Heart right ventricle (tissue), 16 donors: ENCODE measurements around the gene CCL27. TPM values are rescaled to one million over a fixed set of nuclear protein-coding genes. Genes with fewer than 3 reads are reported as not detected.

Experiments used
- ATAC-seq, 8 donors: fragments of 200-7000 bp; cut with Tn5 transposase; one replicate each; pipeline ENCODE4 v1.9.1; 2020; ENCODE audit warnings: mild to moderate bottlenecking in 8 of 8, moderate library complexity in 8 of 8, moderate number of reproducible peaks in 1 of 8
- DNase-seq, 2 donors: peaks; one replicate each; pipeline ENCODE4 v3.0.0-alpha.2; 2020
- H3K27ac ChIP-seq, 10 donors: fragments of 200-600 bp; sonication (generic) in 2 of 10; one replicate each; pipeline versions ENCODE4 v1.5.0 to v1.8.0; 2020 to 2022; ENCODE audit warnings: mild to moderate bottlenecking in 3 of 10
- H3K27me3 ChIP-seq, 7 donors: fragments of 200-600 bp; one replicate each; pipeline ENCODE4 v1.8.0; 2021 to 2022; ENCODE audit warnings: mild to moderate bottlenecking in 2 of 7
- H3K36me3 ChIP-seq, 9 donors: fragments of 200-600 bp; sonication (generic) in 1 of 9; one replicate each; pipeline versions ENCODE4 v1.5.0 to v1.8.0; 2020 to 2022; ENCODE audit warnings: mild to moderate bottlenecking in 2 of 9
- H3K4me1 ChIP-seq, 9 donors: fragments of 200-600 bp; sonication (generic) in 1 of 9; one replicate each; pipeline versions ENCODE4 v1.5.0 to v1.8.0; 2020 to 2022; ENCODE audit warnings: mild to moderate bottlenecking in 4 of 9
- H3K4me3 ChIP-seq, 10 donors: fragments of 200-600 bp; sonication (generic) in 2 of 10; one replicate each; pipeline versions ENCODE4 v1.5.0 to v1.8.0; 2020 to 2022; ENCODE audit warnings: mild to moderate bottlenecking in 7 of 10, moderate library complexity in 2 of 10
- H3K9me3 ChIP-seq, 11 donors: fragments of 200-600 bp in 10 of 11; sonication (generic) in 2 of 11; one replicate each; pipeline versions ENCODE4 v1.5.0 to v1.8.0; 2013 to 2022; ENCODE audit warnings: mild to moderate bottlenecking in 2 of 11, control low read depth in 1 of 11, moderate library complexity in 1 of 11
- CTCF ChIP-seq, 9 donors: fragments of 200-600 bp; sonication (generic) in 2 of 9; IDR thresholded peaks; one replicate each; pipeline versions ENCODE4 v1.5.0 to v1.8.0; 2021 to 2022; ENCODE audit warnings: antibody characterized with exemption in 9 of 9, mild to moderate bottlenecking in 5 of 9, moderate library complexity in 1 of 9
- WGBS, 2 donors: extraction: QIAGEN DNeasy Blood & Tissue Kit; methylation state at CpG; one replicate each; pipeline ENCODE4 v1.1.7; 2013; ENCODE audit warnings: inconsistent platforms in 1 of 2; 5-methylcytosine and 5-hydroxymethylcytosine counted together
- intact Hi-C, 10 donors: fragments of 100-400 bp; cut with DNase I; formaldehyde crosslinking; loops; one replicate each; pipeline versions ENCODE4 v1.11.1 to v1.14.2; 2022
- polyA plus RNA-seq, 2 donors: library from polyadenylated mRNA; stranded (reverse); fragments of 200-250 nt; gene quantifications; one replicate each; pipeline ENCODE4 v1.2.3, GENCODE V29; 2013
- total RNA-seq, 10 donors: library from RNA; stranded (reverse); fragmentation: NEBNext Ultra II Directional in 3 of 10; extraction: Animal tissue kit (Norgen Biotek cat#: 25700) in 3 of 10; gene quantifications; one replicate each; pipeline versions ENCODE4 v1.2.1 to v1.2.4, GENCODE V29; 2021 to 2023
- donor health status: Arrhythmogenic right ventricular cardiomyopathy.
- donor health status: ischemic (EF 13 %, LVEDD 7.1; RV severe dilation, severe dysfunction).
- donor health status: healthy with polysubstance abuse.
- donor health status: DM: no; HTN: yes; CAD: no.
- donor health status: DM: no; HTN: no; CAD: no.
- donor health status: ischemic (EF 25% LVEDD 6.9; RV normal size, moderate dysfunction).
- donor health status: ischemic (EF 25% LVEDD 5.7; RV mildly dilated, moderate dysfunction).
- donor health status: healthy.
- donor health status: DM: yes; HTN: yes; CAD: no.
- donor health status: Ischemic cardiomyopathy.
- donor health status: ischemic (EF 35%, LVEDD 5.7; RV mildly dilated, moderate dysfunction).
- donor health status: nonischemic (EF 11% LVEDD 7.7; RV severe dilation, severe dysfunction).
- donor health status: DM: yes; HTN: yes; CAD: no.
- donor health status: PGD.
- donor health status: ischemic (EF 29% LVEDD 5.4; RV normal size, mild dysfunction).
- donor health status: nonischemic (EF 23%, LVEDD 6.1; RV moderate dilation, normal function).

CCL27 gene
- total and polyA plus RNA-seq, 12 donors: 0.44 to 0.45 TPM; not detected in 10

GRCh38 chr9:34693560-34693959 is 31.1 kb upstream of the CCL27 start:
- H3K4me3 ChIP-seq: no peak overlapping the region
- peaks cover 0 to 16% (median 0%) of the 10 kb centered on the region in 9 donors for H3K4me1 ChIP-seq
- ATAC-seq (no peak), DNase-seq (no peak)
- no peaks in the 10 kb centered on the region for H3K27me3 ChIP-seq
- H3K27ac ChIP-seq: no peak overlapping the region
- TF ChIP-seq CTCF (IDR thresholded peaks at IDR 0.05): no peak
- intact Hi-C loops: no loop called here
- WGBS, 2 donors: 75 to 84% methylated on average over 2 of the region's 2 CpGs
- no peaks in the 10 kb centered on the region for H3K36me3 ChIP-seq
- H3K9me3 ChIP-seq: no peaks in the 10 kb centered on the region

GRCh38 chr9:34691936-34692315 is 29.5 kb upstream of the CCL27 start:
- H3K4me1 ChIP-seq: peaks cover 0 to 28% (median 0%) of the 10 kb centered on the region in 9 donors
- no peaks in the 10 kb centered on the region for H3K9me3 ChIP-seq
- no peaks in the 10 kb centered on the region for H3K36me3 ChIP-seq
- ATAC-seq (no peak), DNase-seq (no peak)
- no peak for TF ChIP-seq CTCF (IDR thresholded peaks at IDR 0.05)
- 83 to 92% methylated on average over 5 of the region's 5 CpGs for WGBS, 2 donors
- no peaks in the 10 kb centered on the region for H3K27me3 ChIP-seq
- no peak overlapping the region for H3K27ac ChIP-seq
- H3K4me3 ChIP-seq: no peak overlapping the region
- intact Hi-C loops: no loop called here

GRCh38 chr9:34690983-34691935 is 28.8 kb upstream of the CCL27 start, which contains the start of gene CCL19:
CCL19 (minus strand) TSS chr9:34691276; CDS start chr9:34691139, 137 bp downstream.
- DNase-seq (no peak), ATAC-seq (peak in 1 of 8 donors; percentile 25)
- Histone ChIP-seq H3K4me3 (no peak within 1 kb of the TSS), H3K4me1 (peaks cover 0 to 34% (median 0%) of the 10 kb centered on the region in 9 donors), H3K27me3 (no peaks in the 10 kb centered on the region), H3K9me3 (no peaks in the 10 kb centered on the region), H3K27ac (no peak within 1 kb of the TSS), H3K36me3 (no peaks in the 10 kb centered on the region)
- no peak for TF ChIP-seq CTCF (IDR thresholded peaks at IDR 0.05)
- intact Hi-C loops: no loop called here
- WGBS, 2 donors: 71% methylated on average over 6 of the region's 6 CpGs

GRCh38 chr9:34689512-34689911 is 27.1 kb upstream of the CCL27 start:
- H3K27me3 ChIP-seq: no peaks in the 10 kb centered on the region
- intact Hi-C loops: no loop called here
- DNase-seq (no peak), ATAC-seq (no peak)
- 91 to 93% methylated on average over 8 of the region's 8 CpGs for WGBS, 2 donors
- no peaks in the 10 kb centered on the region for H3K9me3 ChIP-seq
- no peak overlapping the region for H3K4me3 ChIP-seq
- no peak for TF ChIP-seq CTCF (IDR thresholded peaks at IDR 0.05)
- no peaks in the 10 kb centered on the region for H3K36me3 ChIP-seq
- H3K27ac ChIP-seq: no peak overlapping the region
- peaks cover 0 to 43% (median 0%) of the 10 kb centered on the region in 9 donors for H3K4me1 ChIP-seq
